OCI-LY3 (cell line): ENCODE data around the gene PLBD2.

ENCODE experiments used
- CTCF ChIP-seq: fragments of 200-600, 300-600 bp; sonication (generic); IDR thresholded peaks from 2 replicates; pipeline ENCODE4 v1.5.1; 2014; ENCODE audit warnings: antibody characterized with exemption, low read length, low read depth
- EZH2phosphoT487 ChIP-seq: fragments of 200-600 bp; shearing (Covaris generic); IDR thresholded peaks from 2 replicates; pipeline ENCODE4 v1.6.1; 2018; ENCODE audit warnings: antibody characterized with exemption, mixed run types, low read depth

DNA sequence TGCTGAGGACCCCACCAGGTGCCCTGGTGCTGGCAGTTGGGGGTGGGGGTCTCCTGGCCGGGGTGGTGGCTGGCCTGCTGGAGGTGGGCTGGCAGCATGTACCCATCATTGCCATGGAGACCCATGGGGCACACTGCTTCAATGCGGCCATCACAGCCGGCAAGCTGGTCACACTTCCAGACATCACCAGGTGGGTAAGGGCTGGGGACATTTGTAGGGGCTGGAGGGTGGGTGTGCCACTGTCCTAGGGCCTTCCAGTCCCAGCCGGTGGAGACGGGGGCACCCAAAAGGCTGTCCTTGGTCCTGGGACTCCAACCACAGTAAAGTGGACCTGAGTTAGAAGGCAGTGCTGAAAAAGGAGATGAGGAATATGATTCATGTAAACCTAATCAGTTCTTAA, 77.0 kb downstream of the PLBD2 start:
- TF ChIP-seq CTCF (no peak), EZH2phosphoT487 (no peak)
